GM12875 (cell line): ENCODE results near the gene PREP.

Experiments used
- H3K4me3 ChIP-seq: one replicate; pipeline ENCODE4 v1.5.1; 2011; ENCODE audit warnings: low read depth, low read length, control low read depth
- CTCF ChIP-seq: IDR thresholded peaks from 2 replicates; pipeline ENCODE4 v1.5.1; 2011; ENCODE audit warnings: low read depth, mild to moderate bottlenecking, control low read depth, inconsistent platforms, low read length, moderate library complexity, borderline replicate concordance; ENCODE audit not compliant: insufficient read depth

PREP gene

GRCh38 chr6:105321207-105321606, 81.7 kb downstream of the PREP start:
- H3K4me3 ChIP-seq: no peak overlapping the region
- no peak for TF ChIP-seq CTCF

GRCh38 chr6:105320765-105321164, 82.1 kb downstream of the PREP start:
- TF ChIP-seq CTCF: no peak

GRCh38 chr6:105320271-105320670, 82.6 kb downstream of the PREP start:
- TF ChIP-seq CTCF: no peak
- no peak overlapping the region for H3K4me3 ChIP-seq

More at GRCh38 chr6:105320765-105321164, 82.1 kb downstream of the PREP start:
- H3K4me3 ChIP-seq: no peak overlapping the region

- no peak for TF ChIP-seq CTCF
- no peak overlapping the region for H3K4me3 ChIP-seq
Observed at GRCh38 chr6:105319331-105319730, 83.6 kb downstream of the PREP start.

- no peak overlapping the region for H3K4me3 ChIP-seq
- TF ChIP-seq CTCF: no peak
Observed at GRCh38 chr6:105318660-105319059, 84.2 kb downstream of the PREP start.

GRCh38 chr6:105317607-105318533, 85.0 kb downstream of the PREP start:
- TF ChIP-seq CTCF: peak; percentile 28; the same call in 1 of the 2 replicates
- no peak overlapping the region for H3K4me3 ChIP-seq

GRCh38 chr6:105313211-105313610, 89.7 kb downstream of the PREP start:
- no peak overlapping the region for H3K4me3 ChIP-seq
- no peak for TF ChIP-seq CTCF
